GM04503 (cell line): ENCODE measurements around the gene HNF1B.
A peak's percentile ranks its signal among the peaks of the same experiment; 100 is the strongest.

Experiments used
- DNase-seq: peaks from one replicate; pipeline ENCODE4 v3.0.0-alpha.2; 2012; ENCODE audit warnings: low read depth

Gene HNF1B

DNA sequence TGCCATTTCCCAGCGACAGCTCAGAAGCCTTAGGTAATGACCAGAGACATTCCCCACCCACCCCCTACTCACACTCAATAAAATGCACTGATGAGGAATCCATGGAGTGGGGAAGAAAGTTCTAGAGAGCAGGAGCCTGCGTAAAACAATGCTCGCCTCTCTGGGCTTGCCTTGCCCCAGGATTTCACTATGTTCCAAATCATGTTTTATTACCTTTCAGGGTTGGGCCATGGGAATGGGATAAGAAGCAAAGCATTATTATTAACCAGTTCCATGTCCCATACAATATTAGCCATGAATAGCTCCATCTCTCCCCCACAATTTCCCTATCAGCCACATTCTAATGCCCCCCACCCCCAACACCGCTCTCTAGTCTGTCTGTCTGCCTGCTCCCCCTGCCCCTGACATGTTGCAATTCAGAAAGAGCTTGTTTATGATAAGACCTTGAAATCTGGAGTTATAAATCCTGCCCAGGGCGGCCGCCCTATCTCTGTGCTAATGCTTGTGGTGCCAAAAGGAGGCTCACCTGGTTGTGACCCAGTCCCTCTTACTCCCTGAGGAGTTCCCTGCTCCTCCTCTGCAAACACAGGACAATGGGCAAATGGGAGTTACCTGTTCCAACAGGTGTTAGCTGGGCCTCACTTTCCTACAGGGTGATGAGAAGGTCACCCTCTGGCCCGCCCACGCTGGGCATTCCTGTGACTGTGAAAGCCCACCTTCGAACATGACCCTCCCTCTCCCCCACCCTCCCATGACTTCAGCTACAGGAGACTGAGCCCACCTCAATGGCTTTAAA lies 73.6 kb downstream of the HNF1B start:
- no peak for DNase-seq

DNA sequence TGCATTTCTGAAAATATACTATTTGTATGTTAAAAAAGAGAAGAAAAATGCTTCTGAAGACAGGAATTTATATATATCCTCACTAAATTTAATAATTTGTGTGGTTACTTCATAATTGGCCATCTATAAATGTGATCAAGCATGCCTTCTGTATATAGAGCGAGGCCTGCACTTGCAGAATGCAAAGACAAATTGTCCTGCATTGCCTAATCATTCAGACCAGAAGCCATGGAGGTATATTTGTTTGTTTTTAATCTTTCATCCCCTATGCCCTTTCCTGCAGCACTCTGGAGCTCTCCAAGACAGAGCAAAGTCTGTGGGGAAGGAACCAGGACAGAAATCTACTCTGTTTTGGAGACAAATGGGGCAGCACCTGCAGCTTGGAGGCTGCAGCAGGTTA lies 77.8 kb downstream of the HNF1B start:
- no peak for DNase-seq

DNA sequence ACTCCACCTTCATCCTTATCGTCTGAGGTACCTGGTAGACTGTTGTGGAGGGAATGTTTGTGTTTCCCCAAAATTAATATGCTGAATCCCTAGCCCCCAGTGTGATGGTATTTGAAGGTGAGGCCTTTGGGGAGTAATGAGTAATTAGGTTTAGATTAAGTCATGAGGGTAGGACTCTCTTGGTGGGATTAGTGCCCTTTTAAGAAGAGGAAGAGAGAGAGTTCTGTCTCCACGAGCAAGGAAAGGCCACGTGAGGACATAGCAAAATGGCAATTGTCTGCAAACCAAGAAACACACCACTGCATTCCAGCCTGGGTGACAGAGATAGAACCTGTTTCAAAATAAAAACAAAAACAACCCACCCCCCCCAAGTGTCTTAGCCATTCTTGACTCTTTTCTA lies 80.6 kb downstream of the HNF1B start:
- no peak for DNase-seq

DNA sequence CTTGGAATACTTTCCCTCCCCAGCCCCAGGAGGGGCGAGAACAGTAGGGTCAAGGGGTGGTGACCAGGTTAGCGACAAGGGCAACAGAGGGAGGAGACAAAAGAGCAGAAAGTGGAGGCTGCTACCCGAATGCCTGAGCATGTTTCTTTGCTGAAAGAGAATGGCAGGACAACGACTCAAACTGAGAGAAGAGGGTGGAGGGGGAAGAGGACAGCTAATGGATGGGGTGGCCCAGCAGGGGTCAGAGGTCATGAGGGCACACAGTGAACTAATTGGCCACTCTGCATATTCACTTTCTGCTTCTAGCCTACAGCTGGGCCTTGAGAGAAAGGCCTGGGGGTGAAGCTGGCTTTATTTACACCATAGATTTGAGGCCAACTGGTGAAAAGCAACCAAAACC lies 82.5 kb downstream of the HNF1B start:
- DNase-seq, result no peak

DNA sequence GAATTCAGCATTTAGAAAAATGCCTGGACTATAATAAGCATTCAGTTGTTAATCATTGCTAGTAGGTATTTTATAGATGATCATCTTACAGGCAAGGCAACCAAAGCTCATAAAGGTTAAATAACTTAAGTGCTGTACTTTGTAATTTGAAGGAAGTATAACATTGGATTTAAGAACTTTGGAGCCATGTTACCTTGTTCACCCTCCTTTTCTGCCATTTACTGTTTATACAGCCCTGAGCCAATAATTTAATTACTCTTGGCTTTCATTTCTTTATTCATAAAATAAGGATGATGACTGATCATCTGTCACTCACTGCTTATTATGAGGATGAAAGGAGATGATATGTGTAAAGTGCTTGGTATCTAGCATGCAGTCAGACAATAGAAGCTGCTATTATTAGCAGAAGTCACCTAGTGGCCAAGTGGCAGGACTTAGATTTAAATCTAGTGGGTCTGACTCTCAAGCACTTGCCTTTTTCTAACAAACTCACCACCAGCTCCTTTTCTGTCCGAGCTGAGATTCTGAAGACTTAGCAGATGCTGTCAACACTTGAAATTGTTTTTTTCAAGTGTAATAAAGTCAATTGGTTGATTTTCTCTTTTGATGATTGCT lies 83.4 kb downstream of the HNF1B start:
- DNase-seq, result no peak

DNA sequence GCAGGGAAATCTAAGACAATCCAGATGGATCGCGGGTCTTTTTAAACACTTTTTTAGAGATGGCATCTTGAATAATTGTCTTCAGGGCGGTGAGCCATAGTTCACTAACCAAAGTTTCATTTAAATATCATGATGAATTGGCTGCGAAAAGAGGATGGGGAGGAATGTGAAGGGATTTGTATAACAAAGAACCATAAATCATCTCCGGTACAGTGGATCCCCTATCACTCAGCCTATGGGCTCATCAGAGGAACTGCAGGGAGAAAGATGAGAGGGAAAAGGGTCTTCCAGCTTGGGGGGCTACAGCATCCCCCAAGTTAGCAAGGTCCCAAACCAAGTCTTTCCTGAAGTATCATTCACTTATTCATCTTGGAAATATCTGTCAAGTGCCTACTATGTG lies 84.9 kb downstream of the HNF1B start:
- DNase-seq, result no peak

DNA sequence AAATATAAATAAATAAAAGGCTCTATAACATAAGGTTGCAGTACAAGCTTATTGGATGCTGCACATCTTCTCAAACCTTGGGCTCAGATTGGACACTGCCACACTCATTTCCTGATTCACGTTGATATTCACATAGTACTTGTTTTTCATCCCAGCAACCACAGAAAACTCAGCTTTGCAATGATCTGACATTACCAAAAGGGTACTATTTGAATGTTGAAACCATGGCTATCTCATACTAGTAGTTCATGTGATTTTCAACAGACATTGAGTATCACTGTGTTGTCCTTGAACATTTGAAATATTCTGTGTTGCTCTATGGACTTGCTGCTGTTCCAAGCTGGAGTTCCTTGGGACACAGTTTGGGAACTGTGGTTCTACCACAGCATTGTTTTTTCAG lies 87.7 kb downstream of the HNF1B start:
- no peak for DNase-seq

DNA sequence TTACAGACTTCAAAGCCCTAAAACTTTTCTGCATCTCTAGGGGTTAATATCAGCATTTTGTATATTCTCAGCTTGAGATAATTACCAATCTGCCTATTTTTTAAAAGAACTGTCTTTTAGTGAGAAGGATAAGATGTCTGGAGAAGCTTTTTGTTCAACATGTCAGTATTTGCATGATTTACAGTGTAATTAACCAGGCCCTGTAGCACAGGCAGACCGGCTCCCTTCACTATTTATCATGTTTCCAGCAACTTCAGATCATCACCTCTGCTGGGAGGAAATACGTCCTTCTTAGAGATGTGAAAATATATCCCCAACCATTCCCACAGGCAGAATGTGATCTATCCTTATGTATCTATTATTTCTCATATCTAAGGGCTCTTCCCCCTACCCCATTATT lies 93.0 kb downstream of the HNF1B start:
- no peak for DNase-seq

DNA sequence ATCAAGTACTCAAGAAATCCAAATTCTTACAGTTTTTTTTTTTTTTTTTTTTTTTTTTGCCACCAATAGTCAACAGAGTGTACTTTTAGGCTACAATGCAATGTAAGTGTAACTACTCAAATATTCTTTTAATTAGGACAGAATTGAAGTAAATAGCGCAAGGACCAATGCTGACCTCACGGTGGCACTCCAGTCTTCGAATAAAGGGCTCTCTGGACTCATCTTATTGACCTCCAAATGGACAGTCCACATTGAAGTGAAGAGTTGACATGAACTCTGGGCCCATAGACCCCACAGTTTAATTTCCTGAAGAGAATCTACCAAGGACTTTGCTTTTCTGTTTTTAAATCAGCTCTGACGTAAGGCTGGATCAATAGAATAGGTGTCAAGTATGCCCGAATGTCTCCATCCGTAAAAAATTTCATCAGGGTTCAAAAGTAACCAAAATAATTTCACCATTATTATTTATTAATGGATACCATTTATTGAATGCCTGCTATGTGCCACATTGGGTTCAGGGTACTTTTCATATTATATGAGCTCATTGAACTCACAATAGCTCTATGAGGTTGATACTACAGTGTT lies 94.3 kb downstream of the HNF1B start:
- DNase-seq, result no peak

DNA sequence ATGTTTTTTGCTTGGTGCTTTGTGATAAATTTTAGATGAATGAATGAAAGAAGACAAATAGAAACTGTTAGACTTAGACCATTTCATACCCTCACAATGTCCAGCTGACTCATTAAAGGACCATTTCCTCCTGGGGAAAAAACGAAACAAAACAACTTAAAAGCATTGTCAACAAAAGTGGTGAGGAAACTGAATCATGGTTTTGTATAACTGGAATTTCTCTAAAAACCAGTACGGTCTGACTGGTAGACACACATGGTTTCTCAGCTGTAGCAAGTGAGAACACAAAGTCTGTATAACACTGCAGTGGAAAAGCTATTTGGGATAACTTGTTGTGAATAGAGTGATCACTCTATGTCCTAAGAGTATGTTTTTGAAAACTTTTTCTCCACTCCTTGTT lies 96.3 kb downstream of the HNF1B start:
- peak; percentile 71 for DNase-seq

DNA sequence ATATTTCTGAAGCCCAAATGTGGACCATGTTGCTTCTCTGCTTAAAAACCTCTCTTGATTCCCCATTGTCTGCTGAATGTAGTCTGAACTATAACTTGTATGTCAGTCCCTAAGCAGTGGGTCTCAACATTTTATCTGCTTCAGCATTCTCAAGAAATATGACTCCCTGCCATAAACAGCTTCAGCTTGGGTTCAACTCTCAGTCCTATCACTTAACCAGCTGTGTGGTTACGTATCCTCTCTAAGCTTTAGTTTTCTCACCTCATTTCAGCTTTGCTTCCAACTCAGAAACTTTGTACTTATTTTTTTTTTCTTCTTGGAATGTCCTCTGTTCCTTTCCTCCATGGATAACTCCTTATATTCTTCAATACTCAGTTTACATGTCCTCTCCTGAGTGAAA lies 97.0 kb downstream of the HNF1B start:
- DNase-seq, result no peak

DNA sequence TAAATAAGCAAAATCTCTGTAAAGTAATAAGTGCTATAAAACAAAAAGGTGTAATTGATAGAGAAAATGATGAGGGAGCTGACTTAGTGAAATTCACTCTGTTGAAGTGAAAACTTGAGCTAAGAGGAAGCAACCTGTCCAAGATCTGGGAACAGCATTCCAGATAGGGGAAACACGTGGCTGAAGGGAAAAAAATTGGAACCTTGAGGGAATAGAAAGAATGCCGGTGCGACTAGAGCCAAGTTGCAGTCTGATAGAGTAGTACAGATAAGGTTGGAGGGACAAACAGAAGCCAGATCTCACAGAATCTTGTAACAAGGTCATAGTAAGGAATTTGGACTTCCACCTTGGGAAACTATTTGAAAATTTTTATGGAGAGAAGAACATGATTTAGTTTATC lies 101.0 kb downstream of the HNF1B start:
- DNase-seq, result no peak

DNA sequence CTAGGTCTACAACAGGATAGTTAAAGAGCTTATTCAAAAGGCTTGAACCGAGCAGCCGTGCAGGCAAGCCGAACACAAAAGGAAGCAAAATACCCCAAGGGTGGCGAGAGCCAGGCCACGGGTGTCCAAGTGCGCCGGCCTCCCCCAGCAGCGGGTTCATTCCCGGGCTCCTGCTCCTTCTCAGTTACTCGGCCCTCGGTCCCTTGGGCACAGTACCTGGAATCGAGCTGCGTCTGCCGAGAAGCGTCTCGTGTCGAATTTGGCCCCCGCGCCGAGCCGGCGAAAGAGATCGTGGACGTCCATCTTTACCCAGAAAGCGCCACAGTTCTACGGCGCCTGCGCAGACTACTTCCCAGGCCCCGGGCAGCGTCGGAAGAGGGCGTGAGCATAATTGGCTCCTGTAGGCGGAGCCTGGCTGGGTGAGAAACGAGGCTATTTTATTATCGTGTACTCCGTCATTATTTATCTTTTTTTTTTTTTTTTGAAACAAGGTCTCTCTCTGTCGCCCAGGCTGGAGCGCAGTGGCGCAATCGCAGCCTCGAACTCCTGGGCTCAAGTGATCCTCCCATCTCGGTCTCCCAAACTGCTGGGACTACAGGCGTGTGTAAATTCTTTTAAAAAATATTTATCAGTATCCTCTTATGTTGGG lies 101.6 kb downstream of the HNF1B start, which contains the start of gene DDX52:
TSS of gene DDX52 (minus strand) at position 329 of the 649 bp plus-strand sequence. CDS start at position 303, 26 bp downstream.
- DNase-seq, result peak; percentile 57

DNA sequence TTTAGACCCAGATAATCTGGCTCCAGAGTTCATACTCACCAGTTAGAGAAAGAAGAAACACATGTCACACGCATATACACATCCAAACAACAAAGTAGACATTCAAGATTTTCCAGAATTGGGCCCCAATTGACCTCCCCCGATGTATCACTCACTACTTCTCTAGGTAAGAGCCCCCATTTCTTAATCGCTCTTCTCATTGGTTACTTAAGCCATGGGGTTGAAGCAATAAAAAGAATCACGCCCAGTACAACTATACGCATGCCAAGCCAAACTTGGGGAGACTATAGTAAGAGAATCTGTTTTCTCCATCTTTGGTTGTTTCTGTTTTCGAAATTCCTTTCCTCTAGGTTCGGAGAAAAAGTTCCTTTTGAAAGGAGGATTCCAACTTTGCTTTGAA lies 102.2 kb downstream of the HNF1B start:
- peak; percentile 13 for DNase-seq

DNA sequence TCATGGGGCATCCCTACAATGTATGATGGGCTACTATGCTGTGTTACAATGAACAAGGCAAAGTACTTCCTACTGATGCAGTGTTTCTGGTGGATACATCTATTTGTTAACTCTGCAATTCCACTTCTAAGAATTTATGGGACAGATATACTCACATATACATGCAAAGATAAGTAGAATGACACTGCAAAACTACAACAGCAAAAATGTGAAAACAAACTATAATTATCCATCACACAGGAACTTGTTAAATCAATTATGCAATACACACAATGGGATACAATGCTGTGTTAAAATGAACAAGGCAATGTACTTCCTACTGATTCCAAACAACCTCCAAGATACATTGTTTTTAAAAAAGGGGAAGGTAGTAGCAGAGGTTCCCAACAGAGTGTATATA lies 104.8 kb downstream of the HNF1B start:
- no peak for DNase-seq

DNA sequence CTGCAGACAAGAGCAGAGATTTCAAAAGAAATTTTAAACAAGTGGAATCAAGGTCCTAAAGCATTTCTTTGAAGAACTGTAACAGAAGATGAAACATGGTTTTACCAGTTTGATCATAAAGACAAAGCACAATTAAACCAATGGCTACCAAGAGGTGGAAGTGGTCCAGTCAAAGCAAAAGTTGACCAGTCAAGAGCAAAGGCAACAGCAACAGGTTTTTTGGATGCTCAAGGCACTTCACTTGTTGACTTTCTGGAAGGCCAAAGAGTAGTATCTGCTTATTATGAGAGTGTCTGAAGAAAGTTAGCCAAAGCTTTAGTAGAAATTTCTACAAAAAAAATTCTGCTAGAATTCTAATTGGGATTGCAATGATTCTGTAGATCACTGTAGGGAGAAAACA lies 106.9 kb downstream of the HNF1B start:
- DNase-seq, result no peak
